Adrenal gland (tissue), 5 donors: ENCODE results near the gene TNRC18.

Experiments used
- CTCF ChIP-seq, 6 experiments: fragments of 450-650 bp in 4 of 6; fragments of 200-600 bp in 2 of 6; sonication (generic) in 1 of 6; IDR thresholded peaks; 1 replicate in 5 of 6; 2 replicates in 1 of 6; pipeline versions ENCODE4 v1.5.1 to v1.8.0; 2016 to 2021; ENCODE audit warnings: antibody characterized with exemption in 6 of 6, mild to moderate bottlenecking in 2 of 6, moderate library complexity in 1 of 6
- POLR2A ChIP-seq, 2 donors: fragments of 450-650 bp; IDR thresholded peaks; one replicate each; pipeline ENCODE4 v1.6.1; 2017; ENCODE audit warnings: antibody characterized with exemption in 2 of 2, mild to moderate bottlenecking in 2 of 2, moderate library complexity in 1 of 2
- donor health status: DM: no; HTN: no; CAD: no.

GRCh38 chr7:5377279-5377678, 46.4 kb downstream of the TNRC18 start:
- no peak for TF ChIP-seq CTCF (IDR thresholded peaks at IDR 0.05)
- no peak for TF ChIP-seq POLR2A (IDR thresholded peaks at IDR 0.05)
